Glomerular visceral epithelial cell (primary cell): ENCODE results near the gene HS6ST2.
"Not testable (repeated sequence)": the region's sequence is repeated elsewhere in the genome, so short reads cannot be mapped to it uniquely, and the experiment has no call there.

Source experiments
- DNase-seq: peaks from one replicate; pipeline ENCODE4 v3.0.0-alpha.2; 2016; ENCODE audit errors: extremely low spot score

The HS6ST2 gene

DNA sequence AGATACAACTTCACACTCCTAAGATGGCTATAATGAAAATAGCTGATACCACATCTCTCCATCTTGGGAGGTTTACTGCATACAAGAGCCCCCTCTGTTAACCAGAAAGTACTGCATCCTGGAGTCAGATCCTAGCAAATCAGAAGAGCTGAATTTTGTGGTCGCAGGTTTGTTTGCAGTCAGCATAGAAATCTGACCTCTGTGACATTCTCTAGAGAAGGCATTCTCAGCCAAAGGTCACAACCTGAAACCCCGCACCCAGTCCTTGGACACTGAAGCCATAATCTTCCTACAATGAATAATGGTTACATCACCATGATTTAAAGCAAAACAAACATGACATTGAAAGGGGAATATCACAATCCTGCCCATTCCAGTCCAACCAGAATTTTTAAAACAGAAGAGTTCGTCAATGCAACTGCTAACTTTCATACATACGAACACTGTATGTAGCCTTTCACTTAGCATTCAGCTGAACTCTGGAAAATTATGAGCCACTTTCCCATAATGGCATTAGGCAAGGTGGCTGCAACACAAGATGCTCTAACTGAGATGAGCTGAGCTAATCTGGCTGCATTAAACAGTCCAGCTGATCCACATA is 17.6 kb downstream of the HS6ST2 start:
- DNase-seq: no peak

DNA sequence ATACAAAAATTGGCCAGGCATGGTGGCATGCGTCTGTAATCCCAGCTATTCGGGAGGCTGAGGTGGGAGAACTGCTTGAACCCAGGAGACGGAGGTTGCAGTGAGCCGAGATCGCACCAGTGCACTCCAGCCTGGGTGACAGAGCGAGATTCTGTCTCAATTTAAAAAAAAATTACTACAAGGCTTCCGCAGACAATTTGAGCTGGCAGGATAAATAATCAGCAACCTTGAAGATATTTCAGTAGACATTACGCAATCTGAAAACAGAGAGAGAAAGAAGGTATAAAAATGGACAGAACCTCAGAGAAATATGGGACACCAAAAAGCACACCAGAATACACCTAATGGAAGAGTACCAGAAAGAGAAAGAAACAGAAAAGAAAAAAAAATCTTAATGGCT is 25.3 kb downstream of the HS6ST2 start:
- DNase-seq: no peak

DNA sequence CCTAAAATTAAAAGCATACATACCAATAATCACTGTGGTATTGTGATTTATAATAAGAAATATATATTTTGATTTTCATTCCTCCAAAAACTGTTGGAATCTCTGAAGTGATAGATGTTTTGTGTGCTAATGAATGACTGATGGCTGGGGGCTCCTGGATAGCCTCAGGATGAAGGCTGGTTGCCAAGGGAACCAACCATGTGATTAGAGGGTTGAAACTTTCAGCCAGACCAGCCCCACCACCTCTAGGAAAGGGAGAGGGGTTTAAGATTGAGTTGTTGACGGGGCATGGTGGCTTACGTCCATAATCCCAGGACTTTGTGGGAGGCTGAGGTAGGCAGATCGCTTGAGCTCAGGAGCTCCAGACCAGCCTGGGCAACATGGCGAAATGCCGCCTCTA is 34.0 kb downstream of the HS6ST2 start:
- no peak for DNase-seq

DNA sequence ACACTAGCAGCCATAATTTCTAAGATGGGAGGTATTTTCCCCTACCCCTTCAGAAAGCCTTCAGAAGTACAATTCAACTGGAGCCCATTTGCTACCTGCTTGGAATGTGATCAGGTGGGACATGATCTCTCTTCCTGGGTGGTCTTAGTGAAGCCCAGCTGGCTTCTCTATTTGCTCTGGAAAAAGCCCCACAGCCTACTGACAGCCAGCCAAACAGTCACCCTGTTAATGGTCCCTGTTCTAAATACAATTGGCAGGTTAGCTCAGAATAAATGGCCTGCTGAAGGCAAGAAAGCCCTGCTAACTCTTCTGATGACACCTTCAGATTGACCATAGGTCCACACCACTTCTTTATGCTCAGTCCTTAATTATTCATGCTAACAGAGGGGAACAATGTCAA is 39.9 kb downstream of the HS6ST2 start:
- no peak for DNase-seq

DNA sequence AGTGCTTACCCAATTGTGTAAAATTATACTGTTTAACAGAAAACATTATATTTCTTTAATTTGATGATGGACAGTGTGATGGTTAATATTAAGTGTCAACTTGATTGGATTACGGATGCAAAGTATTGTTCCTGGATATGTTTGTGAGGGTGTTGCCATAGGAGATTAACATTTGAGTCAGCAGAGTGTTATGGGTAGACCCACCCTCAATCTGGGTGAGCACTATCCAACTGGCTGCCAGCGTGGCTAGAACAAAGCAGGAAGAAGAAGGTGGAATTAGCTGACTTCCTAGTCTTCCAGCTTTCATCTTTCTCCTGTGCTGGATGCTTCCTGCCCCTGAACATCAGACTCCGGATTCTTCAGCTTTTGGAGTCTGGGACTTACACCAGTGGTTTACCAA is 42.1 kb downstream of the HS6ST2 start:
- DNase-seq: no peak

DNA sequence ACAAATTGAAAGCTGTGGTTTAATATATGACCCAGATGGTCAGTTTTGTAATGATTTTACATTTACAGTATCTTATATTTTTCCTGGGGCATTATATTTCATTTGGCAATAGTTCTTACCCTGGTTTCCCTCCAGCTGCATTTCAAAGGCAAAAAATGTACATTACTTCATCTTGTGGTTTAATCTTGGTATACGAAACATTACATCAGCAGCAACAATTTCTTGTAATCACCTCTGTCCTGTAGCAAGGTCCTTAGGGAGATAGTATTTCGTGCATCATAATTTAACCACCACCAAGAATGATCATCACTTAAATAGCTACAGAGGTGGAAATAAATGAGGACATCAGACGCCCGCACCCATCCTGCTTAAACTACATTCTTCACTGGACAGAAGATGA is 48.8 kb downstream of the HS6ST2 start:
- peak; percentile 3 for DNase-seq

DNA sequence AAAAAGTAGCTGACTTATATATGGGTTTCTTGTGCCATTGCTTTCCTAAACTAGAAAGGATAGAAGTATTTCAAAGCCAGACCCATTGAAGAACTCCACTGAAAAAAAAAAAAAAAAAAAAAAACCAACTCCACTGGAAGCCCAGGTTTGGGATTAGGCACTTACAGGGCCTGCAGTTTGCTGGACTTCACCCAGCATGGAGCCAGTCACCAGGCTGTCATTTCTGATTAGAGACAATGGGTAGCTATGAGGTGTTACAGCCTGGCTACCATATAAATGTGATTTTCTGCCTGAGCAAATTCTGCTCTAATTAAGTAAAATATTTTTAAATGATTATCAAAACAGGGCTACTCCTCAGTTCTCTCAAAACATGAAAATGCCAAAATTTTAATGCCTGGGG is 49.5 kb downstream of the HS6ST2 start:
- no peak for DNase-seq

DNA sequence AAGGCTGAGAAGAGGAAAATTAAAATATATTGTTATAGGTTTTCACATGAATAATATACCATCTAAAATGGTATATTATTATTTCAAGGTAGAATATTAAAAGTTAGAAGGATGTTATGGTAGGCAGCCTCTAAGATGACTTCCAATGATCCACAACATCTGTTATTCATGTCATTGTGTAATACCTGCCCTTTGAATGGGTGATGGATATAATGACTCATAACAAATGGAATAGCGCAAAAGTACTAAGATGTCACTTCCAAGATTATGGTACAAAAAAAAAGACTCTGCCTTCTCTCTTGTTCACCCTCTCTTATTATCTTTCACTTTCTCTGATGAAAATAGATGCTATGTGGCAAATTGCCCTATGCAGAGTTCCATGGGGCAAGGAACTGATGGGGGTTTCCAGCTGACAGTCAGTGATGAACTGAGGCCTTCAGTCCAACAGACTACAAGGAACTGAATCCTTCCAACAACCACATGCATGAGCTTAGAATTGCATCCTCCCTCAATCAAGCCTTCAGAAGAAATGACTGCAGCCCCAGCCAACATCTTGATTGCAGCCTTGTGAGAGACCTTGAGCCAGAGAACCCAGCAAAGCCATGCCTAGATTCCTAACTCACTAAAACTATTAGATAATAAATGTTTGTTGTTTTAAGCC is 57.7 kb downstream of the HS6ST2 start:
- no peak for DNase-seq

DNA sequence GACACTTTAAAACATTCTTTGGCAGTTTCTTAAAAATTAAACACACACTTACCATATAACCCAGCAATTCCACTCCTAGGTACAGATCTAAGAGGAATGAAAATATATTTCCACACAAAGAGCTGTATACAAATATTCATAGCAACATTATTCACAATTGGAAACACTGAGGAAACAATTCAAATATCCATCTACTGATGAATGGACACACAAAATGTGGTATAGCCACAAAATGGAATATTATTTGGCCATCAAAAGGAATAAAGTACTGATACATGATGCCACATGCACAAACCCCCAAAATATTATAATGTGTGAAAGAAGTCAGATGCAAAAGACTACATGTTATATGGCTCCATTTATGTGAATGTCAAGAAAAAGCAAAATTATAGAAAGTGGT is 70.9 kb downstream of the HS6ST2 start:
- DNase-seq: no peak

DNA sequence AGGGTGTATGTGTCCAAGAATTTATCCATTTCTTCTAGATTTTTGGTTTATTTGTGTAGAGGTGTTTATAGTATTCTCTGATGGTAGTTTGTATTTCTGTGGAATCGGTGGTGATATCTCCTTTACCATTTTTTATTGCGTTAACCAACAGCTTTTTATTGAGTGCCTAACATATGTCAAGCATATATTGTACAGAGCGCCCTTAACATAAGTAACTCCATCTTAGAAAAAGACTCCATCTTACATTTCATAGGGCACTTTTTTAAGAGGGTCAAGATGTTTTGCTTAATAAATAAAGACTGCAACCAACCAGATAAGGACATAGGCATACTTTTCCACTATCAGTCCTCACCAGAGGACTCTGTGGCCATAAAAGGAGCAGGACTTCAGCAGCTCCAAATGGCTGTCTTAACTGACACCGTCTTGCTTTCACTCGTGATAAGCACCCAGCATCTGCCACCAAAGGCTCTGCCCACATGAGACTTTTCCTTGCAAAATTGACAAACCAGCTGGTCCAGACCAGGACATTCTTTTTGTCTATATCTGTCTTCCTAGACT is 75.0 kb downstream of the HS6ST2 start:
- no peak for DNase-seq

DNA sequence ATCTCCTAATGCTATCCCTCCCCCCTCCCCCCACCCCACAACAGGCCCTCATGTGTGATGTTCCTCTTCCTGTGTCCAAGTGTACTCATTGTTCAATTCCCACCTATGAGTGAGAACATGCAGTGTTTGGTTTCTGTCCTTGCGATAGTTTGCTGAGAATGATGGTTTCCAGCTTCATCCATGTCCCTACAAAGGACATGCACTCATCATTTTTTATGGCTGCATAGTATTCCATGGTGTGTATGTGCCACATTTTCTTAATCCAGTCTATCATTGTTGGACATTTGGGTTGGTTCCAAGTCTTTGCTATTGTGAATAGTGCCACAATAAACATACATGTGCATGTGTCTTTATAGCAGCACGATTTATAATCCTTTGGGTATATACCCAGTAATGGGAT is 77.7 kb downstream of the HS6ST2 start:
- DNase-seq: not testable (repeated sequence)

DNA sequence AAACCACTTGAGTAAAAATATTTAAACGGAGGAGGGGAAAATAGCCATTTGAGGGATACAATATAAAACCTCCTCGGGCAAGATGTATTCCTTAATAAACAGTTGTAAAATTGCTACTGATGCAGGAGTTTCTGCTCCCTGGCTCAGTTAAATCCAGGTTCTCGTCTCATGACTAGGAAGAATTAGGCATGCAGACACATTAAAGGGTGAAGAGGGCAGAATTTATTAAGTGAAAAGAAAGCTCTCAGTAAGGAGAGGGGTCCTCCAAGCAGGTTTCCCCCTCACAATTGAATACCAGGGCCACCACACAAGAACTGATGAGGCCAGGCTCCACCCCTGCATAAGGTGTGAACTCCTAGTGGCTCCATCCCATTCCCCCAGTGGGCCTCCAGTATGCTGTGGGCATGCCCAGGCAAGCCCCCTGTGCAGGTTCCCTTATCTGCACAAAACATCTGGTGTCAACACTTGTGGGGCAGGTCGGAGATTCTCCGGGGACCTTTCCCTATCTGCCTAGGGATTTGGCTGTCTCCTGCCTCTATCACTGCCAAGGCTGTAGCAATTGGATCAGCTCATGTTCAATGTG is 80.4 kb downstream of the HS6ST2 start:
- no peak for DNase-seq

DNA sequence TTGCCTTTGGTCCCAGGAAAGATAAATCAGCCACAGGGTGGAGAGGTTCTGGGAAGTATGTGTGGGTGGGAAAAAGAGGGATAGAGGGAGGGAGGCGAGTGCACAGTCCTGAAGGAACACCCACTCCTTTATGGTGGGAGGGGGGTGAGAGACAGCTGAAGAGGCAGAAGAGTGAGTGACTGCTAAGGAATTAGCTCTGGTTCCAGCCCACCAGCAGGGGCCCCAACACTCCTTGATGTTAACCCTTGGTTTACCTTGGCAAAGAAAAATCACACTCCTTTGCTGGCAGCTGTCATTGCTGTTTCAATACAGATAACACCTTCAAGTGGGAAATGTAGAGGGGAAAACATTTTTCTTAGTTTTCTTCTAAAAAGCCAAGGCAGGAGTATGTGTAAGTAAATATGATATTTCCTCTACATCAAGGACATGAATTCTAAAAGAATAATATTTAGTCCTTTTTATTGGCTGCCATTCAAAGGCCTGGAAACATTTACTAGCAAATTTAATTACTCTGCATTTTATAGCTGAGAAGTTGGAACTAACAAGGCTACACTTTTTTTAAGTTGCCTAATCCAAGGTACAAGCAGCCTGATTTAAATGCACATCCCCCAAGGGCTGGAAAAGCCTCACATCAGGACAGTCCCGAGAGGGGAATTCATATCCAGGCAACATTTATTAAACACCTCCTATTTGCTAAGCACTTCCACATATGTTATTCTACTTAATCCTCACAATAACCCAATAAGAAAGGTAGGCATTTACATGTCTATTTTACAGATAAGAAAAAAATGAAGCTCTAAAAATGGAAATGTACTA is 81.7 kb downstream of the HS6ST2 start:
- no peak for DNase-seq

DNA sequence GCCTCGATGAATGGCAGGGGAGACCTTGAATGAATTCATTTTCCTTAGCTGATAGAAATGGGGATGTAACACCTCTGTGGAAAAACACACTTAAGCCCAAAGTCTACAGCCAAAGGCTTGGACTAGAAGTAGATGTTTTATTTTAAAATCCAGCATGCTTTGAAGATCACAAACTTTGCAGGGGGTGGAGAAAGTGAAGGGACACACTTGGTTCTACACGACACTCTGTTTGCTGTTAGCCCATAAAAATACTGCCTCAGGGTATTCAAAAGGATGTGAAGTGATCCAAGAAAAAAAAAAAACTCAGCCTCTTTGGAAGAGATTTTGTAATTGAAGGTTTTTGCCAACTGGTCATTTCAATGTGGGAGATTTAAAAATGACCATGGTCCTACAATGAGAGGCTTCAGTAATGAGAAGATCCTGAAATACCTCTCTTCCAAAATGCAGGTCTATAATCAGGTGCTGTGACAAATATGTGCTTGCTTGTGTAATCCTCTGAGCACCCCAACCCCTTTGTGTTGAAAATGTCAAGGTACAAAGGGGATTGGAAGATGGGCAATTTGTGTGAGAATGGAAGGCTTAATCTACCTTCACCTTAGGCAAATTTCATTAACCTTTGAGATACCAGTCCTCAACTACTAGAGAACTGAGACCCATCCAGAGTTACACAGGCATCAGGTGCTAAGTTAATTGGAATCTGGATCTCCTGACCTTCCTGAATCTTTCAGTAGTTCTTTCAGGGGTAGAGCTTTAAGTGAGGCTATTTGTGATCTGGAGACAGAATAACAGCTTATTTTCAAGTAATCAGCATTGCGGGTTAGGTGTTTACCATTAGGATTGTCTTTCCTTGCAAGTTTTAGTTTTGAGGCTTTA is 82.5 kb downstream of the HS6ST2 start:
- no peak for DNase-seq

DNA sequence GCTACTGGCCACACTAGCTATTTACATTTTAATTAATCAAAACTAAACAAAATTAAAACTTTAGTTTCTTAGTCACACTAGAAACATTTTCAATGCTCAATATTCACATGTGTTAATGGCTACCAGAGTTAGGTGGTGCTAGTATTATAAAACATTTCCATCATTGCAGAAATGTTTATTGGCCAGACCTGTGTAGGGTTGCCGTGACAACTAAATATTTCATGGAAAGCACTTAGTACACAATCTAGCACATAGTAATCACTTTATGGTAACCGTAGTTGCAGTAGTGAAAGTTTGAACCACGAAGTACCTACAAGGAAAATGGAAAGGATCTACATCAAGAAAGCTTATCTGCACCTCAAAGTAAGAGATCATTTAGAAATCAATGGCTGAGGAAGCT is 95.9 kb downstream of the HS6ST2 start:
- no peak for DNase-seq

DNA sequence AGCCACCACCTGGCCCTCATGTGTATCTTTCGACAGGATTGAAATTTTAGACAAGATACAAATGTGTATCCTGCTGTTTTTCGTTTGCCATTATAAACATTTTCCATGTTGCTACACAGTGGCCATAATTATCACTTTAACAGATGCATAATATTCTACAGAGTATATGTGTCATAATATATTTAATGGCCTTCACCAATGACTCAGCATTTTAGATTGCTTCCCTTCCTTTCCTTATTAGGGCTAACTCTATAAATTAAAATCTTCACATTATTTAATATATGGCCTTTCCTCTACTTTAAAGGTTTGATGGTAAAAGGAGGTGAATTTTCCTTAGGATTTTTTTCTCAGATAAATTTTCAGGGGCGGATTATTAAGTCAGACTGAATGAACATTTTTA is 97.4 kb downstream of the HS6ST2 start:
- DNase-seq: no peak

DNA sequence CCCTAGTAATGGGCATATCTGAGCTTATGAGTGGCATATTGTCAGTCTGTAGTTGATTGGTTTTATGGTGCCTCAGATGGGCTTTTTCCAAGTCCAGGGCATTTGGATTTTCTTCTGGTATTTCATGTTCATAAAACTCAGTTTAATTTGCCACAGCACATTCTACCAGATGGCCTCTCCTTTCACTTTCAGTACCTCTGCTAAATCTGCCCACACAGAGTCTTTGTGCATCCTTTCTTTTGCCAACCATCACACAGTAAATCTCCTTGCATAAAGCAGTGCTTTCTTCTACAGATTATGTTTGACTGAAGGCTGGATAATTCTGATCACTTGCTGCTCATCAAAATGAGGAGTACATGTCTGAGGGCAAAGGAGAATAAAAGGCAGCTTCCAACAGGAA is 98.2 kb downstream of the HS6ST2 start:
- DNase-seq: no peak

DNA sequence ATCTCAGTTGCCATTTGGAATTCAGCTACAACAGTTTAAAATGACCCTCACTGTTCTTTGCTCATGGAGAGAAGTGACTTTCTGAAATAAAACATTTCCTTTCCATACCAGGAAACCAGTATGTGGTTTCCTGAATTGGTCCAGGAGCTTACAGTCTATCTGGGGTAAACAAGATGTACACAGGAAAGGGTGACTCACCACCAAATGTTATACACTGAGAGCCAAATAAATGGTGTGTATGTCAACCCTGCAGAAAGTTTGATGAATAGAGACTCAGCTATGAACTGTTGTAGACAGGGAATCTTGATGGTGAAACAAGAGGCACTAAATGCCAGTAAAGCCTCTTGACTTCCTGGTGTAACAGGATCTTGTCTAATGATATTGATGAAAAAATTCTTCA is 100.4 kb downstream of the HS6ST2 start:
- no peak for DNase-seq

DNA sequence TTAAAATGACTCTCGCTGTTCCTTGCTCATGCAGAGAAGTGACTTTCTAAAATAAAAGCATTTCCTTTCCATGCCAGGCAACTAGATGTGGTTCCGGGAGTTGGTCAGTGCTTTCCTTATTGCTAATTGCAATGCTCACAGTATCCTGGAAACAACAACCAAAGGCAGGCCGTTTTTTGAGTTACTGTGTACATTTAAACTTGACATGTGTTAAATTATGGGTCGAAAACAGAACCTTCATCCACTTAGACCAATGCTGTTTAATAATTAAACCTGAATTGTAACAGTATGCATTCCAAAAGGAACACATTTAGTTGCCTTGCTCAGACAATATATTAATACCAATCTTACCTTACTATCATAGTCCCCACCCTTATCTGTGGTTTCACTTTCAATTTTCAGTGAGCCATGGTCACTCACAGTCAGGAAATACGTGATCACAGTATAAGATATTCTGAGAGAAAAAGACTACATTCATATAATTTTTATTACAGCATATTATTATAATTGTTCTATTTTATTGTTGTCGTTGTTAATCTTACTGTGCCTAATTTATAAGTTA is 102.6 kb downstream of the HS6ST2 start:
- no peak for DNase-seq

DNA sequence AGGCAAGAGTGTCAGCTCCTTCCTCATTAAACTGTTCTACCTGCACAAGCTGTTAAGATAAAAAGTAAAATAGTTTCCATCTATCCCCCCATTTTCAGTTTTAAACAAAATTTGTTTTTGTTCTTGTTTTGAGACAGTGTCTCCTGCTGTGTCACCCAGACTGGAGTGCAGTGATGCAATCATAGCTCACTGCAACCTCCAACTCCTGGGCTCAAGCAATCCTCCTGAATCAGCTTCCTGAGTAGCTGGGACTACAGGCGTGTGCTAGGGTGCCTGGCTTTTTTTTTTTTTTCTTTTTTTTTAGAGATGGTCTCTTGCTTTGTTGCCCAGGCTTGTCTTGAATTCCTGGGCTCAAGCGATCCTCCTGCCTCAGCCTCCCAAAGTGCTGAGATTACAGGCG is 105.4 kb downstream of the HS6ST2 start:
- DNase-seq: no peak

DNA sequence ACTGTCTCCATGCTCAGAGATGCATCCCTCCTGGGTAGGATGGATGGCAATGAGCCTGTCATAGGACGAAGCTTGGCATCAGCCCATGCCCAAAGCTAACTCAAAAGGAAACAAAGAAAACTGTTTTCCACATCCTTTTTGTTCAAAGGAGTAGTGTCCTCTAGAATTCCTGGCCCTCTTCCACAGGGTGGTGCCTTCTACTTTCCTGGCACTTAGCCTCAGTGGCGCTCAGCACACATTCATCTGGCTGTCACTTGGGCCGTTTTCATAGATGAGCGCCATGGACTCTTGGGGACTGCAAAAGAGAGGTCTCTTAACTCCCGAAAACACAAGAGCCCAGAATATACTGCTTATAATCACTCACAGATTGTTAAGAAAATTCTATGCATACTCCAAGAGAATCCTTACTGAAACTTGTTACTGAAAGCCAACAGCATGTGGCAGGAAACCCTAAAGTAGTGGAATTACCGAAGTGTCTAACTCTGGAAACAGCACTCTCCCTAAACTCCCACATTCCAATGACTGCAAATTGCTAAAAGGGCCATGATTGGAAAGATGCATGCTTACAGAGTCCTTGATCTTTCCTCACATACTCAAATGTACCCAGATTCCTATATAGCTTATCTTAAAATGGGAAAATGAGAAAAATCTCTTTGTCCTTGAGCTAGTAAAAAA is 110.0 kb downstream of the HS6ST2 start:
- no peak for DNase-seq
